ENCODE measurements around the gene UTP25.
"Not testable (repeated sequence)": the region's sequence is repeated elsewhere in the genome, so short reads cannot be mapped to it uniquely, and the experiment has no call there.

DNA sequence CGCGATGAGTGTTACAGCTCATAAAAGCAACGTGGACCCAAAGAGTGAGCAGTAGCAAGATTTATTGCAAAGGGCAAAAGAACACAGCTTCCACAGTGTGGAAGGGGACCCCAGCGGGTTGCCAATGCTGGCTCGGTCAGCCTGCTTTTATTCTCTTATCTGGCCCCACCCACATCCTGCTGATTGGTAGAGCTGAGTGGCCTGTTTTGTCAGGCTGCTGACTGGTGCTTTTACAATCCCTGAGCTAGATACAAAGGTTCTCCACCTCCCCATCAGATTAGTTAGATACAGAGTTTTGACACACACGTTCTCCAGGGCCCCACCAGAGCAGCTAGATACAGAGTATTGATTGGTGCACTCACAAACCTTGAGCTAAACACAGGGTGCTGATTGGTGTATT is 70.5 kb downstream of the UTP25 start:
- TF ChIP-seq, protein P1, sequence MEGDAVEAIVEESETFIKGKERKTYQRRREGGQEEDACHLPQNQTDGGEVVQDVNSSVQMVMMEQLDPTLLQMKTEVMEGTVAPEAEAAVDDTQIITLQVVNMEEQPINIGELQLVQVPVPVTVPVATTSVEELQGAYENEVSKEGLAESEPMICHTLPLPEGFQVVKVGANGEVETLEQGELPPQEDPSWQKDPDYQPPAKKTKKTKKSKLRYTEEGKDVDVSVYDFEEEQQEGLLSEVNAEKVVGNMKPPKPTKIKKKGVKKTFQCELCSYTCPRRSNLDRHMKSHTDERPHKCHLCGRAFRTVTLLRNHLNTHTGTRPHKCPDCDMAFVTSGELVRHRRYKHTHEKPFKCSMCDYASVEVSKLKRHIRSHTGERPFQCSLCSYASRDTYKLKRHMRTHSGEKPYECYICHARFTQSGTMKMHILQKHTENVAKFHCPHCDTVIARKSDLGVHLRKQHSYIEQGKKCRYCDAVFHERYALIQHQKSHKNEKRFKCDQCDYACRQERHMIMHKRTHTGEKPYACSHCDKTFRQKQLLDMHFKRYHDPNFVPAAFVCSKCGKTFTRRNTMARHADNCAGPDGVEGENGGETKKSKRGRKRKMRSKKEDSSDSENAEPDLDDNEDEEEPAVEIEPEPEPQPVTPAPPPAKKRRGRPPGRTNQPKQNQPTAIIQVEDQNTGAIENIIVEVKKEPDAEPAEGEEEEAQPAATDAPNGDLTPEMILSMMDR (IDR thresholded peaks at IDR 0.05): not testable (repeated sequence)
- not testable (repeated sequence) for TF ChIP-seq EZH2, EZH2phosphoT487 (IDR thresholded peaks at IDR 0.05)

Measured in neural progenitor cell (in vitro differentiated cells).